ENCODE results near the gene AK4.

DNA sequence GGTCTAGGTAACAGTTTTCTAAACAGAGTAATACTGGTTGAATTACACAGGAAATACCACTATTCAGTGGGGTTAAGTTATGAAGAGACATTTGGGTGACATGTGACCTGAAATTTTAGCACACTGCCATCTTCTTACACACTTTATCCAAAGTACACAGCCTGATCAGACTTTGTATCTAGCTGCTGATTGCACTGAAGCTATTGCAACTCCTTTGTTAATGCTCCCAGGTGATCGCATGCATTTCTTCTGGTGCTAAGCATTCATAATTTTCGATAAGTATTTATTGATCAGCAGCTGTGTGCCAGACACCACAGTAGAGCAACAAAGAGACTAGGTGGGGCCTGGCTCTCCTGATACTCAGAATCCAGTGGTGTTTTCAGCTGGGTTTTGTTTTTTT, 52.4 kb downstream of the AK4 start:
- TF ChIP-seq POLR2AphosphoS5 (IDR thresholded peaks at IDR 0.05) (no peak), POLR2A (IDR thresholded peaks at IDR 0.05) (no peak)

All from gastroesophageal sphincter (tissue), 2 donors.